Natural killer cell (primary cell): ENCODE data around the gene CEP43. TPM values are rescaled to one million over a fixed set of nuclear protein-coding genes. Genes with fewer than 3 reads are reported as not detected.
A peak's percentile ranks its signal among the peaks of the same experiment; 100 is the strongest.

Source experiments
- ATAC-seq, 3 donors: fragments of 150-1000 bp in 2 of 3; fragments of 200-7000 bp in 1 of 3; cut with Tn5 transposase; 1 replicate in 1 of 3; 2 replicates in 2 of 3; pipeline ENCODE4 v1.10.0; 2021; ENCODE audit warnings: mild to moderate bottlenecking in 2 of 3, moderate library complexity in 2 of 3
- DNase-seq, 2 donors: peaks; one replicate each; pipeline versions ENCODE4 v3.0.0 to v3.0.0-alpha.2; 2013 to 2021; ENCODE audit warnings: mixed read lengths in 1 of 2
- H3K27ac ChIP-seq: one replicate; pipeline ENCODE4 v1.5.1; 2013; ENCODE audit warnings: mild to moderate bottlenecking, low read length
- H3K27me3 ChIP-seq: one replicate; pipeline ENCODE4 v1.6.1; 2013; ENCODE audit warnings: low read length; ENCODE audit not compliant: control insufficient read depth, insufficient read depth
- H3K36me3 ChIP-seq: one replicate; pipeline ENCODE4 v1.6.1; 2013; ENCODE audit warnings: low read length; ENCODE audit not compliant: control insufficient read depth, insufficient read depth
- H3K4me1 ChIP-seq: one replicate; pipeline ENCODE4 v1.6.1; 2013; ENCODE audit warnings: low read length; ENCODE audit not compliant: control insufficient read depth, insufficient read depth
- H3K4me3 ChIP-seq: one replicate; pipeline ENCODE4 v1.5.1; 2013; ENCODE audit warnings: low read length
- H3K9me3 ChIP-seq: one replicate; pipeline ENCODE4 v1.6.1; 2013; ENCODE audit warnings: low read length; ENCODE audit not compliant: control insufficient read depth, insufficient read depth
- H3K27ac Mint-ChIP-seq, 2 donors: one replicate each; pipeline ENCODE4 v1.8.0; 2022; ENCODE audit warnings: mild to moderate bottlenecking in 2 of 2, mixed read lengths in 2 of 2, moderate library complexity in 1 of 2
- H3K27me3 Mint-ChIP-seq, 2 donors: one replicate each; pipeline ENCODE4 v1.8.0; 2022; ENCODE audit warnings: low read depth in 2 of 2, mixed read lengths in 2 of 2
- H3K36me3 Mint-ChIP-seq: one replicate; pipeline ENCODE4 v1.8.0; 2022; ENCODE audit warnings: mixed read lengths
- H3K4me1 Mint-ChIP-seq, 2 donors: one replicate each; pipeline ENCODE4 v1.8.0; 2022; ENCODE audit warnings: mixed read lengths in 2 of 2
- H3K4me3 Mint-ChIP-seq: one replicate; pipeline ENCODE4 v1.8.0; 2022; ENCODE audit warnings: mild to moderate bottlenecking, moderate library complexity, mixed read lengths
- H3K9me3 Mint-ChIP-seq, 2 donors: one replicate each; pipeline ENCODE4 v1.8.0; 2022; ENCODE audit warnings: mixed read lengths in 2 of 2
- CTCF ChIP-seq: fragments of 200-600 bp; IDR thresholded peaks from one replicate; pipeline ENCODE4 v1.8.0; 2022; ENCODE audit warnings: antibody characterized with exemption
- WGBS: methylation state at CpG from one replicate; pipeline ENCODE4 v1.1.7; 2013; ENCODE audit warnings: missing lambda C conversion rate; ENCODE audit not compliant: insufficient coverage; 5-methylcytosine and 5-hydroxymethylcytosine counted together
- intact Hi-C: fragments of 100-400 bp; cut with micrococcal nuclease; formaldehyde crosslinking; loops from one replicate; pipeline ENCODE4 v1.14.2; 2022
- total RNA-seq, 4 donors: library from RNA; stranded (reverse); fragments of 120-200 nt in 1 of 4; gene quantifications; one replicate each; pipeline versions ENCODE4 v1.2.3 to v1.2.4, GENCODE V29; 2013 to 2022

CEP43 gene
- total RNA-seq, 3 donors from 2014 or later (not counting 1 experiment from before 2014, with no cell fraction given), result 13.5 to 17.0 (median 15.4) TPM

GRCh38 chr6:166957805-166958076, 41.5 kb upstream of the CEP43 start:
- Histone ChIP-seq H3K27ac (peak overlapping the region; percentile 95), H3K9me3 (no peaks in the 10 kb centered on the region), H3K4me3 (no peak overlapping the region), H3K27me3 (no peaks in the 10 kb centered on the region), H3K36me3 (no peaks in the 10 kb centered on the region), H3K4me1 (peaks cover 57% of the 10 kb centered on the region)
- Mint-ChIP-seq H3K27me3 (no peaks in the 10 kb centered on the region), H3K36me3 (no peaks in the 10 kb centered on the region), H3K27ac (peak overlapping the region; percentile 89 to 93), H3K9me3 (no peaks in the 10 kb centered on the region), H3K4me3 (peak overlapping the region; percentile 86), H3K4me1 (peaks cover 44 to 66% of the 10 kb centered on the region in 2 donors)
- intact Hi-C loops, result loop anchor here (5.0 kb wide), 1 partner anchor 330 kb away; the partner anchor contains the start of gene RPS6KA2
- TF ChIP-seq CTCF, result no peak
- ATAC-seq (no peak), DNase-seq (peak in 1 of 2 donors; percentile 34)
- WGBS, result 84% methylated on average over 5 of the region's 5 CpGs

- Histone ChIP-seq H3K4me3 (peak overlapping the region; percentile 6), H3K9me3 (no peaks in the 10 kb centered on the region), H3K36me3 (no peaks in the 10 kb centered on the region), H3K4me1 (peaks cover 49% of the 10 kb centered on the region), H3K27ac (peak overlapping the region; percentile 95), H3K27me3 (no peaks in the 10 kb centered on the region)
- peak overlapping the region; percentile 89 to 93 for H3K27ac Mint-ChIP-seq
- WGBS, result 48% methylated on average over 10 of the region's 13 CpGs
- DNase-seq (peak; percentile 35 to 85), ATAC-seq (peak; percentile 41 to 72 (median 50))
- H3K27me3 Mint-ChIP-seq, result no peaks in the 10 kb centered on the region
- no peaks in the 10 kb centered on the region for H3K9me3 Mint-ChIP-seq
- no peaks in the 10 kb centered on the region for H3K36me3 Mint-ChIP-seq
- intact Hi-C loops, result loop anchor here (5.0 kb wide), 1 partner anchor 332 kb away; the partner anchor contains the start of gene RPS6KA2
- H3K4me3 Mint-ChIP-seq, result peak overlapping the region; percentile 86
- peaks cover 44 to 53% of the 10 kb centered on the region in 2 donors for H3K4me1 Mint-ChIP-seq
- no peak for TF ChIP-seq CTCF
Measured at GRCh38 chr6:166958926-166959861, 40.0 kb upstream of the CEP43 start.

GRCh38 chr6:166959911-166960608, 39.1 kb upstream of the CEP43 start:
- Mint-ChIP-seq H3K27ac (peak overlapping the region; percentile 89 to 93), H3K36me3 (no peaks in the 10 kb centered on the region), H3K27me3 (no peaks in the 10 kb centered on the region), H3K9me3 (no peaks in the 10 kb centered on the region), H3K4me1 (peaks cover 43 to 49% of the 10 kb centered on the region in 2 donors), H3K4me3 (peak overlapping the region; percentile 86)
- no peaks in the 10 kb centered on the region for H3K9me3 ChIP-seq
- no peak for ATAC-seq
- no peak overlapping the region for H3K4me3 ChIP-seq
- intact Hi-C loops, result loop anchor here (5.0 kb wide), 1 partner anchor 333 kb away; the partner anchor contains the start of gene RPS6KA2
- no peaks in the 10 kb centered on the region for H3K27me3 ChIP-seq
- DNase-seq, result no peak
- peak overlapping the region; percentile 95 for H3K27ac ChIP-seq
- TF ChIP-seq CTCF, result no peak
- peaks cover 41% of the 10 kb centered on the region for H3K4me1 ChIP-seq
- H3K36me3 ChIP-seq, result no peaks in the 10 kb centered on the region
- 83% methylated on average over 9 of the region's 9 CpGs for WGBS
